ENCODE measurements around the gene SLC6A17. TPM values are rescaled to one million over a fixed set of nuclear protein-coding genes. Genes with fewer than 3 reads are reported as not detected.

SLC6A17 gene
- total and polyA plus RNA-seq, 9 of the 15 experiments (the other 6 are each of a cell fraction or from before 2014, with no cell fraction given), result not detected

DNA sequence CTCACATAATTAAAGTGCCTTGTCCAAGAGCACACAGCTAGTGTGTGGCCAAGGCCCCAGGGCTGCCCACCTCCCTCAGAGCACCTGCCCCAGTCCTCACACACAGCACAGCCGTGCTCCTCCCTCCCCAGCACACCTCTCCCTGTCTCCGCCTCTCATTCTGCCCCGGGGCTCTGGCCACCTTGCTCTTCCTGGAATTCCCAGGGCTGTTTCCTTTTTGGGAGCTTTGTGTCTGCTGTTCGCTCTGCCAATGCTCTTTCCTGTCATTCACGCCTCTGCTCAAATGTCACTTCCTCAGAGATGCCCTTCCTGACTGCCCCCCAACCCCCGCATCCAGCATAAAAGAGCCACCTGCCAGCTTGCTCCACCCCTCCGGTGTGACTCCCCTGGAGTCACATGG, 13.3 kb downstream of the SLC6A17 start:
- Histone ChIP-seq H3K27ac (ENCODE audit: extremely low read depth, low read depth, low read length) (no peak overlapping the region), H3K4me2 (ENCODE audit: insufficient read depth, low read length) (no peak overlapping the region), H3K4me3 (no peak overlapping the region), H3K27me3 (ENCODE audit: control insufficient read depth in 2 of 2, insufficient read depth in 2 of 2, low read length in 2 of 2) (peaks cover 25 to 84% of the 10 kb centered on the region in 2 experiments; a peak in 4 of 5 replicates), H3K9me3 (replicated peaks; ENCODE audit: control insufficient read depth, insufficient read depth, low read depth, low read length) (no peaks in the 10 kb centered on the region), H3K36me3 (ENCODE audit: control insufficient read depth, insufficient read depth, low read length) (no peaks in the 10 kb centered on the region), H3K9me1 (ENCODE audit: control insufficient read depth, insufficient read depth, low read length) (no peaks in the 10 kb centered on the region), H2AFZ (ENCODE audit: low read depth, low read length) (no peak overlapping the region), H3K79me2 (ENCODE audit: control insufficient read depth, insufficient read depth, low read length) (no peaks in the 10 kb centered on the region), H4K20me1 (replicated peaks; ENCODE audit: control insufficient read depth, insufficient read depth, low read length) (peaks cover 9% of the 10 kb centered on the region; the same call in 1 of the 2 replicates), H3K4me1 (replicated peaks in 1 of 2; ENCODE audit: control insufficient read depth in 2 of 2, insufficient read depth in 2 of 2, low read length in 2 of 2) (no peaks in the 10 kb centered on the region), H3K9ac (ENCODE audit: insufficient read depth in 1 of 2, low read depth in 2 of 2, low read length in 2 of 2) (no peak overlapping the region)
- TF ChIP-seq MGA (IDR thresholded peaks at IDR 0.05) (no peak), NFXL1 (CRISPR knock-in tag; IDR thresholded peaks at IDR 0.05) (no peak), NR3C1 (CRISPR knock-in tag; IDR thresholded peaks at IDR 0.05) (0 out of 2 replicates have a peak, but pooled peaks have one; percentile 4), MBD2 (IDR thresholded peaks at IDR 0.05; ENCODE audit: borderline replicate concordance, low read depth) (no peak)
- CTCF ChIA-PET (ENCODE audit: low intra/inter-chr PET ratio), result no interaction called here
- 0% methylated on average over 7 of the region's 7 CpGs for WGBS (ENCODE audit: insufficient coverage, low coverage, missing lambda C conversion rate)
- POLR2A ChIA-PET, result interaction anchor here (1.0 kb wide), 1 partner anchor 11 kb away, joined by 3 read pairs; no protein-coding TSS in a partner anchor
- no peak for FAIRE-seq
- no peak for ATAC-seq
- no peak for DNase-seq (ENCODE audit: extremely low read depth in 1 of 4, low spot score in 3 of 4)
- in situ Hi-C loops (cut with MboI) (no loop called here), intact Hi-C loops (cut with micrococcal nuclease) (no loop called here)
- no TSS peak for BruUV-seq (replicated peaks)

Data from K562 (cell line).